GM21619 (cell line): ENCODE measurements around the gene CNN2.
A peak's percentile ranks its signal among the peaks of the same experiment; 100 is the strongest.
"Not testable (repeated sequence)": the region's sequence is repeated elsewhere in the genome, so short reads cannot be mapped to it uniquely, and the experiment has no call there.

Experiments used
- ATAC-seq: cut with Tn5 transposase; IDR thresholded peaks from one replicate; pipeline ENCODE4 v1.9.1; 2021; ENCODE audit not compliant: unreplicated experiment

Gene CNN2

DNA sequence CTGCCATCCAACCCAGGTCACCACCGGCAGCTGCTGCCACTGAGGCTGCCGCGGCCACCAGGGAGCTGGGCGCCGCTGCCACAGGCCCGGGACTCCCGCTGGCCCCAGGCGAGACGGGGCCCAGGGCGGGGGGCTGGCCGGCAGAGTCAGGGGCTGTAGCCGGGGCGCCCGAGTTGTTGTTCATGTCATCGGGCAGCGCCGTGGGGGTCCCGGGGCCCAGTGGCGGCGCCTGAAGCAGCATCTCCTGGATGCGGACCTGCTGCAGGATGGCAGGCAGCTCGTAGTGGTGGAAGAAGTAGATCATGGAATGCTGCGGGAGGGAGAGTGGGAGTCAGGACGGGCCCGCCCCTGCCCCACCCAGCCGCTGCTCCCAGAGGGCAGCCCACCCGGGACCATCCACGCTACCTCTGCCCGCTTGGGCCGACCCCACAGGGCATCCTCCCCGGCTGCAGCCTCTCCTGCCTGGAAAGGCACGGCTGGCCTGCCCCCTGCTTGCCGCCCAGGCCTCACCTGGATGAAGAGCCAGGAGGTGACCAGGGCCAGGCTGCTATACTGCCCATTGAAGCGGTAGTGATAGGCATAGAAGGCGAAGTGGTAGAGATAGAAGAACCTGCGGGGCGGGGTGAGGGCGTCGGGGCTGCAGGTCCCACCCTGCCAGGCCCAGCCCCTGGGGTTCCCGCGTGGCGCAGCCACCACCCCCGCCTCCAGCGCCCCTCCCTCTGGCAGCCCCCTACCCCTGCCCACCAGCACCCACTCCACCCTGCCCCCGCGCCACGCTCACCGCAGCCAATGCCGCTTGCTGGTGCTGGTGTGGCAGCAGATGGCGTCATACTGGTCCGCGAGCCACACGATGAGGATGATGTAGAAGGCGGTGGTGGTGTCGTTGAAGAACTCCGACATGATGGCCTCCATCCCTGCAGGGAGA lies 15.6 kb upstream of the CNN2 start:
- no peak for ATAC-seq

DNA sequence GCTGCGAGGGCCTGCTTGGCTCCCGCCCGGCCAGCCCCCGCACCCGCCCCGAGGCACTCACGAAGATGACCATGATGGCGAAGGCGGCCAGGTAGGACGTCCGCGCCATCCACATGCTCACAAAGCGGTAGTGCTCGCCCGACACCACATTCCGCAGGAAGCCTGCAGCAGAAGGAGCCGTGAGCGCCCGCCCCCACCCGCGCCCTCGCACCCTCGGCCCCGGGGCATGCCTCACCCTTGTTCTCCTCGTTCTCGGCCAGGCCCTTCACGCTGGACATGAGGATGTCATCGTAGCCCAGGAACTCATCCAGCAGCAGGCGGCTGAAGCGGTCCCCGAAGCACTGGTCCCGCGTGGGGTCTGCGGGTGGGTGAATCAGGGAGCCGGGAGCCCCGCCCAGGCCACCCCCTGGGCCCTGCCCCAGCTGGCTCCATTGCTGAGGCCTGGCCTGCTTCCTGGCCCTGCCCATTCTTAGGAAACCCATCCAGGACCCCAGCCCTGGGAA lies 14.5 kb upstream of the CNN2 start:
- no peak for ATAC-seq

DNA sequence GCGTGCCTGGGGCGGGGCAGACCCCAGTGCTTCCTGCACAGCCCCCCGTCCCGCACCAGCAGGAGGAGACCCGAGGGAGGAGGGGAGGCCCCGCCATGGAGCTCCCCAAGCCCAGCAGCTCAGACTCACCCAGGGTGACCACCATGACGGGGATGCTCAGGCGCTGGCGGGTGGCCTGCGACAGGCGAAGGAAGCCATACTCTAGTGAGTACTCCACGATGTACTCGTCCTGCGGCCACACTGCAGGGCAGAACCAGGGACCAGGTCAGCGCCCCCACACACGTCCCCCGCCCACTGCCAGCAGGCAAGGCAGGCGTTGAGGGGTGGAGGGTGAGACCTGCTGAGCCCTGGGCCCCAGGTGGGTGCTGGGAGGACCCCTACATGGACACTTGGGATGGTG lies 14.1 kb upstream of the CNN2 start:
- no peak for ATAC-seq

DNA sequence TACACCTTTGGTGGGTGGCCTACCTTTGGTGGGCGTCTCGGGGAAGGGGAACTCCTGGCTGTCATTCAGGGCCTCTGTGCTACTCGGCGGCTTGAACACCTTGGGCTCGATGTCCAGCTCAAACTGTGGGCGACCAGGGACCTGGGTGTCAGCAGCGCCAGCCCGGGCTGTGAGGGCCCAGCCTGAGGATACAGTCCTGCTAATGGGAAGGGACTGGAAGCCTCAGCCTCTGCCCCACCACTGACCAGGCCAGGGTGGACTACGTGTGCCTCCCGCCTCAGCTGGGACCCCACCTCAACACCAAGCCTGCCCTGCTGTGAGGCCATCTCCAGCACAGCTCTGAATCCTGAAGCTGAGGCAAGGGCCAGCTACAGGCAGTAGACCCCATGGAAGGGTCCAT lies 13.2 kb upstream of the CNN2 start:
- no peak for ATAC-seq

DNA sequence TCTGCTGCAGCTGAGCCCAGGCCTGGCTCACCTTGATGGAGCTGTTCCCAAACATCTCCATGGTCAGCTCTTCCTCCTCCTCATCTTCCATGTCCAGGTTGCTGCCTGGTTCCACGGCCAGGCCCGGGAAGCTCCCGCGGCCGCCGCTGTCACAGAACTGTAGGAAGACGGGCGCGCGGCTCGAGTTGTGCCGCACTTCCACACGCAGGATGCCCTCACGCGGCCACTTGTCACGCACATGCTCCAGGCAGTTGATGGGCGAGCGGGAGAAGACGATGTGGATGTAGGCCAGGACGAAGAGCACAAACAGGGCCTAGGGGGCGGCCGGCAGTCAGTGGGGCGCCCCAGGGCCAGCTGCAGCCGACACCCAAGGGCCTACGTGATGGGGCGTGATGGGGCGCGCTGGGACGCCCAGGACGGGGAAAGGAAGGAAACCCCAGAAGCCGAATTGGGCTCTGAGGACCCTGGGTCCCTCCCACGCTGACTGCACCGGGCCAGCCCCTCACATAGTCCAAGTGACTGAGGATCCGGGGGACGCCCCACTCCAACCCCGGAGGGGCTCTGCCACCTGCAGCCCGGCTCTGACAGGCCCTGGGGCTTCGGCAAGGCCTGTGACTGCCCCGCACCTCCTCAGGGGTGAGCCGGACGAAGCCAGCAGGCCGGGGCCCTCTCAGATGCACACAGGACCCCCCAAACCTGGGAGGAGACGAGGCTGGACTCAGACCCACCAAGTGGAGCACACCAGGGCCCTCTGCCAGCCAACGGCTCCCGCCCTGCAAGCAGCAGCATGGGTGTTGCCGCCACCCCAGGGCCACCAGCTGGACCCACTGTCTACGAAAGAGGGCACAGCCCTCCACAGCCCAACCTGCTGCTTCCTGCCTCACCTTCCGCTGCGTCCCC lies 12.0 kb upstream of the CNN2 start:
- ATAC-seq, result no peak

DNA sequence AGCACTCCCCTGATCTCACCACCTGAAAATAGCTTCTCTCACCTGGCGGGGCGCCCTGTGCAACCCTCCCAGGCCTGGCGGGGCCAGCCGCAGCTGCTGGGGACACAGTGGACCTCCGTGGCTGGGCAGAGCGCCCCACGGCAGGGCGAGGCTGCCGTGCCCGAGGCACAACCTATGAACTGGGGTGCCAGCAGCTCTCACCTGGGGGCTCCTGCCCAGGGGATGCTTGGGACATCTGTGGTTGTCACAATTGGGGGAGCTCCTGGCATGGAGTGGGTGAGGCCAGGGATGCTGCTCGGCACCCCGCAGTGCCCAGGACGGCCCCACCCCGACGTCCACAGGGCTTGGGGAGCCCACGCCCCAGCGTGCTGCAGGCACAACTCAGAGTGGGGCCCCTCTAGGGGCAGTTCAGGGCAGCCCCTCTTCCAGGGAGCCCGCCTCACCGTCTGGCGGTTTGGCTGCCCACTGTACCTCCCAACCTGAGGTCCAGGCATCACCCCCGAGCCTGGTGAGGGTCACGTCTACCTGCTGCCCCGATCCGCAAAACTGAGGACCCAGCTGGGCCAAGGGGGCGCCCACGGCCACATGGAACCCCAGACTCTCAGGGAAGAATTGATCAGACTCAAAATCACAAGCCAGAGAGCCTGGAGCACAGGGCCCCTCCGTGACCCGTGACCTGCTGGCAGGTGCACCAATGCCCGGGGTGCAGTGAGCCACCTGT lies 11.2 kb upstream of the CNN2 start:
- ATAC-seq, result no peak

DNA sequence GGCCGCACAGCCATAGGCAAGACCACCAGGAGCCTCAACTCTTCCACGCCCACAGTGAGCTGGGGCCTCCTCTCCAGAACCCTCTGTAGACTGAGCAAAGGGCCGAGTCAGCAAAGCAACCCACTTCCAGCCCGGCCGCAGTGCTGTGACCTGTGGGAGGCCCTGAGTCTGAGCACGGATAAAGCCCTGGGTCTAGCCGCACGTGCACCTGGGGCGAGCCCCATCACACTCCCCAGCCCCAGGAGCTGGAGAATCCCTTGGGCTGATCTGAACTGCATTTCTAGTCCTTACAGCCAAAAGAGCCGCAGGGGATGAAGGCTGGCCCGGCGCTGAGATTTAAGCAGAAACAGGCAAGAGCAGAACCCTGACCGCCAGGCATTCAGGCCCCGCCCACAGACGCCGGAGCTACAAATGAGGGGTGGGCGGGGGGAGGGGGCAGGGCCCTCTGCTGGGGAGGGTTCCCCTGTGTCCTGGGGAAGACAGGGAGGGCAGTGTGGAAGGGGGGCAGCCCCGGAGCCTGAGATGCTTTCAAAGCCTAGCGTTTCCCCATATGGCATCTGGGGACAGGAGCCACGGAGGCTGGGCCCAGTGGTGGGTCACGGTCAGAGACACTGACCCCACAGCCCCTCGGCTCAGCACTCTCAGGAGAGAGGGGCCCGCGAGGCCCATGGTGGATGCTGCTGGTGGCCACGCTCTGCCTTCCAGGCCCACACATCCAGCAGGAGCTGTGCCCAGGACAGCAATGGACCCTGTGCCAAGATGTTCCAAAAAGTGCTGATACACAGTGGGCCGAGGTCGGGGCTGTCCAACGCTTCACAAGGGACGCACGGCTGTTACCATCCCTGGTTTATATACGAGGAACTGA lies 10.4 kb upstream of the CNN2 start:
- no peak for ATAC-seq

DNA sequence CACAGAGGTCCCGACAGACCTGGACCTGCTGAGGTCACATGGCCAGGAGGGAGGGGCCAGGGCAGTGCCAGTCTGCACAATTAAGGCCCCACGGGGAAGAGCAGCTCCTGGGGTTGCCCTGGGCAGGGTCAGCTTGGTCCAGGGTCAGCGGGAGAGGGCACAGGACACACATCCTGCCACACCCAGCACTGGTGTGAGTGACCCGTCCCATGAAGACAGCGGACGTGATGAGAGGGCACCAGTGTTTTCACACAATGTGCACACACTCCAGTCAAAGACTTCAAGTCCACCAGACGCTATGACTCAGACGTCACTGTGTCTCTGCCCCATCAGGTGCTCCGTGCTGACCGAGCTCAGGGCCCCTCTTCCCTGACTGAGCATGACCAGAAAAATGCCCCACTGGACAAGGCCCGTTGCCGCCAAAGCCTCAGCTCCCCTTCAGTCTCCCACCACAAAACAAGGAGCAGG lies 9.7 kb upstream of the CNN2 start:
- ATAC-seq, result no peak

DNA sequence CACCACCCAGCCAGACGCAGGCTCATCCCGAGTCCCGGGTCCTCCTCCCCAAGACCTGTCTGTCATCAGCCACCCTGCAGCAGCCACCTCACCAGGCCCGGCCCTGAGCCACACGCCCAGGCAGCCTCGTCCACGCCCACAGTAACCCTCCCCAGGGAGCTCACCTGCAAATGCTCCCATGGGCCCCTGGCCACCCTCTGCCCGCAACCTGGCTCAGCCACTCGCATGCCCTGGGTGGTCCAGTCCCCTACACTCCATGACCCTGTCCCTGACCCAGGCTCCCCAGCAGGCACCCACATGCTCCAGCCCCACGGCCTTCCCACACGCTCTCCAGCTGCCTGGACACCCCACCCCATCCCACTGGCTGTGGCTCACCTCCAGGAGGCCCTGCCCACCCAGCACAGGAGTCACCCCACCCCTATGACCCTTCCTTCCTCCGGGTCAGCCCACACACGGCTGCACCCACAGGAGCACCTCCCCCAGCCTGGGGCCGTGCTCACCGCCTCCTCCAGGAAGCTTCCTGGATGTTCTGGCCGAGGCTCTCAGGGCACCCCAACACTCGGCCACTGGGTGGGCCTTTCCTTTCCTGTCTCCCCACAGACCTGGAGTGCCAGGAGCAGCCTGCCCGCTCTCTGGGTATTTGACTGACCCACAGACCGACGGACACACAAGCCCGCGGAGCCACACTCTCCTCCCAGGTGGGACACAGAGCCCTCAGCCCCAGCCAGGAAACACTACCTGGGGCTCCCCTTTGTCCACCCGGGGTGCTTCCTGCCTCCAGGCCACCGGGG lies 9.1 kb upstream of the CNN2 start:
- ATAC-seq, result no peak

DNA sequence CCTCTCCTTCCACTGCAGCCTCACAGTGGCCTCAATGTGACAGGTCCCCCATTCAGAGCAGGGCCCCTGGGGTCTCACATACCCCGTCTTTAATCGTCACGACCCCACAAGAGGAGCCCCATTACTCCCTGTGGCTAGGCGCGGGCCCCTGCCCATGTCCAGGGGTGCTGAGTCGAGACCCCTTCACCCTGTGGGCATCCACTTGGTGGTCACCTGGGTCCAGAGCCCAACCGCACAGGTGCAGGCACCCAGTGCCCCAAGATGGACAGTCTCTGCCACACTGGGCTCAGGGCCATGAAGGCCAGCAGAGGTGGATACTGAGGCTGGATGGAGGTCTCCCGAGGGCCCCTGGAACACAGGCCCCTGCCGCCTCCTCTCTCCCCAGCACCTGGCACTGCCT lies 8.5 kb upstream of the CNN2 start:
- ATAC-seq, result no peak

DNA sequence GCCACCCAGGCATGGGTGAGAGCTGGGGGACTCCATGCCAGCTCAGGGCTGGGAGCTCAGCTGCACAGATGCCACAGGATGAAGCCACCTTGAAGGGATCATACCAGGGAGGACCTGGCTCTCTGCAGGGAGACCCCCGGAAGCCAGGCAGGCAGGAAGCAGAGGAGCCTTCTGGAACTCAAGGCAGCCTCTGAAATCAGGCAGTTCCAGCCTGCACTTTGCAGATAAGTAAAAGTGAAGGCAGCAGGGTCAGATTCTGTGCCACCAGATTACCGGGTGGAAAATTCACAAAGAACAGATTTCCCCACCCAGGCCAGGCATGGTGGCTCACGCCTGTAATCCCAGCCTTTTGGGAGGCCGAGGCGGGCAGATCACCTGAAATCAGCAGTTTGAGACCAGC lies 8.0 kb upstream of the CNN2 start:
- ATAC-seq, result no peak

DNA sequence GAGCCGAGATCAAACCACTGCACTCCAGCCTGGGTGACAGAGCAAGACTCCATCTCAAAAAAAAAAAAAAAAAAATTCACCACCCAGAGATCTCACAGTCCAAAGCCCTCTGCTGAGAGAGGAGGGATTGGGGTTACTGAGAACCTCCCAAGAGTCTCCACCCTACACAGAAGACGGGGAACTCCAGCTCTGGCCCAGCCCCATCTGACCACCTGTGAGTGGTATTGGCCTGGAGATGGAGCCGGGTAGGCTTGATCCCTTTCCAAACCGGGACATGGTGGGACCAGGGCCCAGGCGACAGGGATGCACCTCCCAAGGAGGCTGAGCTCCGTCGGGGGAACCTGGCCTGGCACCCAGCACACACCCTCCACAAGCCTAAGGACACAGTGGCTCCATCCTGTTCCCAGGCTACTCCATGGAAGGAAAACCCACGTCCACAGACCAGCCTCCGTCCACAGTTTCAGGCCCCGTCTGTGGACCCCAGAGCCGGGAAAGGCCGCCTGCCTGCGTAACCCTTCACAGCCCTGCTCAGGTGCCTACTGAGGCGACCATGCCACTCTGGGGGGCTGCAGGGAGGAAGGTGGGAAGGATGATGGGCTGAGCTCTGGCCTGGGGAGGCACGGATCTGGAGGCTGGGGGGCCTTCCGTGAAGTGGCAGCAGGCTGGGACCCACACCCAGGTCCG lies 7.3 kb upstream of the CNN2 start:
- no peak for ATAC-seq

DNA sequence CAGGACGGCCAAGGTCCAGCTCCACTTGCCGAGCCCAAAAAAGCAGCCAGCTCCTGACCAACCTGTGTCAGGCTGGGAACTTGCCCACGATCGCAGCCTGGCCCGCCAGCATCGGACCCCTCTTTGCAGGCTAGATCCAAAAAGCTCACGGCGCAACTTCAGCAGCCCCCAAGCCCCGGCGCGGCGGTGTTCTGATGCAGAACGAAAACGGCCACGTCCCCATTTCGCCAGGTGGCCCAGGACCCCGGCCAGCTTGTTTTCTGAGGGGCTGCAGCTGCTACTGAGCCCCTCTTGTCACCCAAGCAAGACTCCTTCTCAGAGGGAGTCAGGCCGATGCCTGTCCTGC lies 6.8 kb upstream of the CNN2 start:
- no peak for ATAC-seq

DNA sequence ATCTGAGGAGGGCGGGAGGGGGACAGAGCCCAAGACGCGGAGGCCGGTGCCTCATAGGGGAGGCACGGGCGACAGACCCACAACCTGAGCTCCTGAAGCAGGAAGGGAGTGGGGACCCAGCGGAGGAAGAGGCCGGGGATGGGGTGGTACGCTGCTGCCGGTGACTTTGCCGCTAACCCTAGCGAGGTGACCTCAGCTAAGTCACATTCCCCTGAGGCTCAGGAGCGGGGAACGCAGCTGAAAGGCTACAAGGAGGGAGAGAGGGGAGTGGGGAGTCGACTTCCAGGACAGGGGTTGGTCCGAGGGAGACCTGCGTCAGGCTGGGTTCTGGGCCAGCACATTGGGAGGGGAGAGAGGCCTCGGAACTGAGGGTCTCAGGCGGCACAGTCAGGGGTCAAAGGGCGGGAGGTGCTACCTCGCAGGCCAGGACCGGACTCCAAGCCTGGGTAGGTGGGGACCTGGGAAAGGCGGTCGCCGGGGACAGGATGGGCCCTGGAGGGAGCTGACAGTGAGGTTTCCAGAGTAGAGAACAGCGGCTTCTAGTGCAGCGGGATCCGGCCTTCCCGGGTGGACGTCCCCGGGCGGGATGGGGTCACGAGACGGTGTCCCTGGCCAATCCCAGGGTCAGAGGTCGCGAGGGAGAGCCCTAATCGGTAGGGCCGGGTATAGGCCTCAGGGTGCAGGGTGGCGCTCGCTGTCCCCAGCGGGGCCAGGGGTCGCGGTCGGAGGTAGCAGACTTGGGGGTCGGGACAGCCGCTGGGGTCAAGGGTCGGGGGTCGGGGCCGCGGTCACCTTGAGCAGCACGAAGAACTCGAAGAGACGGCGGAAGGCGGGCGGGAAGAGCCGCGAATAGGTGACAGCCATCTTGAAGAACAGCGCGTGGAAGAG lies 6.2 kb upstream of the CNN2 start:
- no peak for ATAC-seq

DNA sequence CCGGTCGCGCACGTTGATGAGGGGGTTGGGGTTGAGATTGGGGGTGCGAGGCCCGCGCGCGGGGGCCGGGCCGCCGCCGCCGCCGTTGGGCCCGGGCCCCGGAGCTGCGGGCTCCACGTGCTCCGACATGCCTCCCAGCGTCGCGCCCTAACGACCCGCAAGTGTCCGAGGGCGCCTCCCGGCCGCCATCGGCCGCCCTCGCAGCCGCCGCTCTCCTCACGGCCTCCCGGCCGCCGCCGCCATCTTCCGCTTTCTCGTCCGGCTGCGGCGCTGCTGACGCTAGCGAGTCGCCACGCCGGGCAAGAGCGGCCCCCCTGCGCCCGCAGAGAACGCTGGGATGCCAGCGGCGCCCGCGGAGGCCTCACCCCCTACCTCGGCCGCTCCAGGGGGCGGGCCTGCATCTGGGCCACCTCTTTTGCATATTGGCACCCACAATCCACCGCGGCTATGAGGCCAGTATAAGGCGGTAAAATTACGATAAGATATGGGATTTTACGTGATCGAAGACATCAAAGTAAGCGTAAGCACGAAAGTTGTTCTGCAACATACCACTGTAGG lies 5.5 kb upstream of the CNN2 start, which contains the start of gene TMEM259:
Gene TMEM259 (minus strand): TSS at position 256 of the 558 bp plus-strand sequence. CDS start 127 bp downstream, at position 129.
- ATAC-seq, result peak; percentile 58

DNA sequence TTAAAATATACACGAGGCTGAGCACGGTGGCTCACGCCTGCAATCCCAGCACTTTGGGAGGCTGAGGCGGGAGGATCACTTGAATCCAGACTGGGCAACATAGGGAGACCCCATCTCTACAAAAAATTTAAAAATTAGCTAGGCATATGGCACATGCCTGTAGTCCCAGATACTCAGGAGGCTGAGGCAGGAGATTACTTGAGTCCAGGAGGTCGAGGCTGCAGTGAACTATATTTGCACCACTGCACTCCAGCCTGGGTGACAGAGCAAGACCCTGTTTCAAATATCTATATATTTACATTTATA lies 2.6 kb upstream of the CNN2 start:
- not testable (repeated sequence) for ATAC-seq

DNA sequence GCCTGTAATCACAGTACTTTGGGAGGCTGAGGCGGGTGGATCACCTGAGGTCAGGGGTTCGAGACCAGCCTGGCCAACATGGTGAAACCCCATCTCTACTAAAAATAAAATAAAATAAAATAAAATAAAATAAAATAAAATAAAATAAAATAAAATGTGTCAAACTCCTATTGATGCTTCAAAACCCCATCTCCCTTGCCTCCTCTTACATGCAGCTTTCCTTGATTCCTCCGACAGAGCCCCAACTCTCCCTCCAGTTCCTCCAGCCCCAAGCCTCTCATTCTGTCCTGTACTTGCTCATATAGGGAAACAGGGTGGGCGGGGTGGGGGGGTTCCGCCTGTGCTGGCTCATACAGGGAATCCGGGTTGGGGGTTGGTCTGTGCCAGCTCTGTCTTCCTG lies 1.3 kb upstream of the CNN2 start:
- ATAC-seq, result not testable (repeated sequence)
